Activated CD4-positive, alpha-beta T cell treated with anti-CD3 and anti-CD28 coated beads, Interleukin-2, Interleukin-4, amounts not matched to agents 100 ng/mL and 50 ng/mL, durations not matched to agents 16 hours and 8 hours (primary cell): Measurements from ENCODE around the gene ITPR1.

Experiments
- DNase-seq: peaks from one replicate; pipeline ENCODE4 v3.0.0-alpha.2; 2020; ENCODE audit warnings: low spot score

Gene ITPR1

GRCh38 chr3:4533489-4534443 is 40.6 kb downstream of the ITPR1 start:
- no peak for DNase-seq

- no peak for DNase-seq
These were observed 41.8 kb downstream of the ITPR1 start for GRCh38 chr3:4534906-4535305.

- DNase-seq: no peak
These were observed 43.1 kb downstream of the ITPR1 start for GRCh38 chr3:4536260-4536659.

- no peak for DNase-seq
These were observed 47.1 kb downstream of the ITPR1 start for GRCh38 chr3:4540267-4540666.

GRCh38 chr3:4543110-4543509 is 50.0 kb downstream of the ITPR1 start:
- no peak for DNase-seq

GRCh38 chr3:4546346-4547178 is 53.4 kb downstream of the ITPR1 start:
- DNase-seq: no peak

- DNase-seq: no peak
These were observed 54.7 kb downstream of the ITPR1 start for GRCh38 chr3:4547799-4548198.

GRCh38 chr3:4548356-4548755 is 55.2 kb downstream of the ITPR1 start:
- no peak for DNase-seq

- DNase-seq: no peak
These were observed 55.6 kb downstream of the ITPR1 start for GRCh38 chr3:4548780-4549179.

GRCh38 chr3:4549896-4550295 is 56.7 kb downstream of the ITPR1 start:
- no peak for DNase-seq

- DNase-seq: no peak
These were observed 58.0 kb downstream of the ITPR1 start for GRCh38 chr3:4551051-4551711.

GRCh38 chr3:4551794-4552442 is 58.8 kb downstream of the ITPR1 start:
- no peak for DNase-seq

GRCh38 chr3:4552811-4553210 is 59.7 kb downstream of the ITPR1 start:
- DNase-seq: no peak

GRCh38 chr3:4561661-4562060 is 68.5 kb downstream of the ITPR1 start:
- DNase-seq: no peak

GRCh38 chr3:4562595-4562994 is 69.4 kb downstream of the ITPR1 start:
- no peak for DNase-seq

- DNase-seq: no peak
These were observed 71.1 kb downstream of the ITPR1 start for GRCh38 chr3:4564270-4564669.

- DNase-seq: no peak
These were observed 71.9 kb downstream of the ITPR1 start for GRCh38 chr3:4564928-4565586.

GRCh38 chr3:4565809-4566501 is 72.8 kb downstream of the ITPR1 start:
- DNase-seq: no peak

GRCh38 chr3:4568841-4569240 is 75.7 kb downstream of the ITPR1 start:
- no peak for DNase-seq

- DNase-seq: no peak
These were observed 77.9 kb downstream of the ITPR1 start for GRCh38 chr3:4570840-4571621.
